HG02870 (cell line): ENCODE results near the gene STK4.

Experiments
- ATAC-seq: cut with Tn5 transposase; IDR thresholded peaks from one replicate; pipeline ENCODE4 v1.9.1; 2021; ENCODE audit warnings: mild to moderate bottlenecking, moderate library complexity; ENCODE audit not compliant: unreplicated experiment

Gene STK4

DNA sequence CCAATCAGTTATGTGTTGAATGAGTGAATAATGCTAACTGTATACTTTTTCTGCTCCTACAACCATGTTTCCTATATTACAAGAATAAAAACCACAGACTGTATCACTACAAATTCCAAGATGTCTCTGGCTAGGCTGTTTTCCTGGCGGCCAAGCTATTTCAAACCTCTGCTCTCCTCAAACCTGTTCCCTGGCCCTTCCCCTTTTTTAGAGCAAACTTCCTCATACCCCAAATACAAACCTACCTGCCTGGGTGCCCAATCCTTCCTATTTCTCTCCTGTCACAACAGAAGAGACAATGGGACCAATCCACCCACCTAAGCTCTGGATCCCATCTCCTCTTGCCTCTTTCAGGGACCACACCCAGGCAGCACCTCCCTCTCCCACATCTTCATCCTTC, 13.6 kb upstream of the STK4 start:
- ATAC-seq = no peak

DNA sequence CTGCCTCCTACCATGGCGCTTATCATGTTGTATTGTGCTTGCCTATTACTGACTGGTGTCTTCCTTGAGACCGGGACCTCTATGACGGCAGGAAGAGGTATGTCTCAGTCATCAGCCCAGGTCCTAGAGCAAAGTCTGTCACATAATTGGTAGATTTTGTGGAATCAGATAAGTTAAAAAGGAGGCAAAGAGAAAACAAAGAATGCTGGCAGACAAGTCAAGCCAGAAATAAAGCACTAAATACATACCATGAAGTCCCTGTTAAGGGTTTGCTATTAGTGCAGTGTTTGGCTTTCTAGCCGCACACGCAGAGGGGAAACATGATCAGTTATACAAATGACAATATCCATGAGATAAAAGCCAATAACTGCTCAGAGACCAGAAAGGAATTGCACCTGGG, 12.1 kb upstream of the STK4 start:
- no peak for ATAC-seq

DNA sequence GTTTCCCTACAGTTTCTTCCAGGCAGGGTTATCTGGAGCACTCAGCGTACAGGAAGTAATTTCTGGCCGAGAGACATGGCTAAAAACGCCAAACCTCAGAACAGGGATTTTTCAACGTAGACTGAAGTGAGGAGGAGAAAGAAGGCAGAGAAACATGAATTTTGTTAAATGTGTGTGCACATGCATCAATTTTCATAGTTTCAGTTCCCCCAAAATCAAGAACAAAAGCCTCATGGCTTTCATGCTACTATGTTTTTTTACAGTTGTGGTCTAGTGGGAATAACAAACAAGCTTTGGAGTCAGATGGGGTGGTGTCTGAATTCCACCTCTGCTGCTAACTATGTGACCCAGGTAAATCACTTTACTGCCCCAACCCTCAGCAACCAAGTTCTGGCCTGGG, 11.0 kb upstream of the STK4 start:
- ATAC-seq = no peak

DNA sequence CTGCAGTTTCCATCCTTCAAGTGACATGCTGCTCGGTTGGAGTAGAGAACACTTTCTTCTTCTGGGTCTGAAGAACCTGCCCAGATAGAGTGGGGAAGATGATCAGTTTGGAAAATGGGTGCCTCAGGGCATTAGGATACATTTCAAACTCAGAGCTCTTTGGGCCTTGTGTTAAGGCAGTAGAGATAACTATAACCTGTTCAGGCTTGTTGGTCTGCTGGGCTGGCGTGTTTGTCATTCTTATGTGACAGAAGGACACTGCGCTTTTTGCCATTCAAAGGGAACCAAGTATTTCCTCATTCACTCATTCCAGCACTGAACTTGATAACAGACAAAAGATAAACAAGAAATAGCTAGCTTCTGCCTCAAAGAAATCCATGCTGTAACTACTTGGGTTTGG, 9.9 kb upstream of the STK4 start:
- no peak for ATAC-seq

DNA sequence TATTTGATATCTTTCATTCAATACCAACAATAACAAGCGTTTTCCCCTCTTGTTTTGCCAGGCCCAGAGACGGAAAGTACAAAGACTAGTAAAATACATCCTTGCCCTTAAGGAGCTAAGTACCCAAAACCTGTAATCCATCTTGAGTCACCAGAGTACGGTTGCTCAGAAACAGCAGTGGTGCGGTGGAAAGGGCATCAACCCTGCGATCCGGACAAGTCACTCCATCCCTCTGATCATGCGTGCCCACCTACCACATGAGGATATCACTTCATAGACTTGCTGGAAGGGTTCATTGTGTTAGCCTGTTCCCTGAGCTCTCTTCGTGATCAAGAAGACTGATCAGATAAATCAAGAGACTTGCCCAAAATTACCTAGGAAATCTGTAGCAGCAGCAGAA, 8.0 kb upstream of the STK4 start:
- no peak for ATAC-seq

DNA sequence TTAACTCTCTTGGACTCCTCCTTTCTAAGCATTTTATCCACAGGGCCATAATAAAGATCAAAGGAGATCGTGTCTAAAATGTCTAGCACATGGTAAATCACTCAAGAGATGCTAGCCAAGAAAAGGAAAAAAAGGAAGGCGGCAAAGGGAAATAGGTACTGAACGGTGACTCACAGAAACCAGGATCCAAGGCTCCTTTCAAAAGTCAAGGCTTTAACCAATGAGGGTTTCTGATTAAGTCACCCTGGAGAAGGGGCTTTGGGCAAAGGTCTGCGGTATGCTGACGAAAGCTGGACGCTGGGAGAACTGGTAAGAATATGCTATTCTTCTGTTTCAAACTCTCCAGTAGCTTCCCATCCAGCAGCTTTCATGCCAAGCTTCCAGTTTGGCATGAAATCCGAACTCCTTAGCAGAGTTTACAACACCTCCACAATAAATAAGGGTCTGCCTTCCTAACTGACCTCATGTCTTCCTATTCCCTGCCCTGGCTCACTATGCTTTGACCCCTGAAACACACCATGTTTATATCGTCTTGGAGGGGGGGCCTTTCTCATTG, 7.2 kb upstream of the STK4 start:
- ATAC-seq = no peak

DNA sequence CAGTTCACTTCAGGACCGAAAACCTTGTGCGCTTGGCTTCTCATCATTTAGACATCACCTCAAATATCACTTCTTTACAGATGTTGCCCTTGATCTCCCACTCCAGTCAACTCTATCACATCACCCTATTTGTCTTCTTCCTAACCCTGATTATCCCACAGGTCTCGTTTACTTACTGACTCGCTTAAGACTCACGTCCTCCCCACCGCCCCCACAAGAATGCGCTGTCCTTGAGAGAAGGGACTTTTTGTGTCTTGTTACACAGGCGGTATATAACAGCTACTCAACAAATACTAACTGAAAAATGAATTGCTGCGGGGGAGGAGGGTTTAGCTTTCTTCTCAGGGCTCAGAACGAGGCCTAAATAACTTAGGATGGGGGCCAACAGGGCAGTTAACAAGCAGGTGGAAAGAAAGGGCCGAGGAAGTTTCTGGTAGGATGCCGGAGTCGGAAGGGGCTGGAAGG, 6.6 kb upstream of the STK4 start:
- ATAC-seq = peak; percentile 36

DNA sequence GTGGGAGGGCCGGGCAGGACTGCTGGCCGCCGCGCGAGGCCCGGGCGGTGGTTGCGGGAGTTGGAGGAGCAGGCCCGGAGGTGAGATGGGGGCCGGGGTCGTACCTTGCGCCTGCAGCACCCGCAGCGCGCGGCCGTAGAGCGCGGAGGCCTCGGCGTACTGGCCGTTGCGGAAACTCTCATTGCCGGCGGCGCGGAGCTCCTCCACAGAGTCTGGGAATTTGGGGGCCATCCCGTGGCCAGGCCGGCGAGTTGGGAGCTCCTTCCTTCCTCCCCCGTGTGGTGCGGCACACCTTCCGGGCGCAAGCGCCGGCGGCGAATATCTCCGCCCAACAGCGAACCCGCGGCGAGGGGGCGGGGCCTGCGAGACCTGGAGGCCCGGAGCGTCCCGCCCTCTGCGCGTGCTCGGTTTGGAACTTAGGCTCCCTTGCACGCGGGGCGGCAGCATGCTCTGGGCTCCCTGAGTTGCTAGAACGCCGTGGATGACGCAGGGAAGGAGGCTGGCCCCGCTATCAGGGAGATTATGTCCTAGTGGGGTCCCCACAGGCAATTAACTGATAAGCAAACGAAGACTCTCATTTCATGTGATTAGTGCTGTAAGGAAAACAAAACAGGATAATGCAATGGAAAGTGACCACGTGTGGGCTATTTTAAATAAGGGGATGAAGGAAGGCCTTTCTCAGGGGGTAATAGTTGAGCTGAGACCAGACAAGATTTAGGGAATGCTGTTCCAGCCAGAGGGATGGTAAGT, 6.0 kb upstream of the STK4 start, which contains the start of gene TOMM34:
Gene TOMM34, minus strand, starts transcription at position 295 of the 750 bp plus-strand sequence. Its CDS starts 64 bp downstream, at position 231.
- ATAC-seq = peak; percentile 83

DNA sequence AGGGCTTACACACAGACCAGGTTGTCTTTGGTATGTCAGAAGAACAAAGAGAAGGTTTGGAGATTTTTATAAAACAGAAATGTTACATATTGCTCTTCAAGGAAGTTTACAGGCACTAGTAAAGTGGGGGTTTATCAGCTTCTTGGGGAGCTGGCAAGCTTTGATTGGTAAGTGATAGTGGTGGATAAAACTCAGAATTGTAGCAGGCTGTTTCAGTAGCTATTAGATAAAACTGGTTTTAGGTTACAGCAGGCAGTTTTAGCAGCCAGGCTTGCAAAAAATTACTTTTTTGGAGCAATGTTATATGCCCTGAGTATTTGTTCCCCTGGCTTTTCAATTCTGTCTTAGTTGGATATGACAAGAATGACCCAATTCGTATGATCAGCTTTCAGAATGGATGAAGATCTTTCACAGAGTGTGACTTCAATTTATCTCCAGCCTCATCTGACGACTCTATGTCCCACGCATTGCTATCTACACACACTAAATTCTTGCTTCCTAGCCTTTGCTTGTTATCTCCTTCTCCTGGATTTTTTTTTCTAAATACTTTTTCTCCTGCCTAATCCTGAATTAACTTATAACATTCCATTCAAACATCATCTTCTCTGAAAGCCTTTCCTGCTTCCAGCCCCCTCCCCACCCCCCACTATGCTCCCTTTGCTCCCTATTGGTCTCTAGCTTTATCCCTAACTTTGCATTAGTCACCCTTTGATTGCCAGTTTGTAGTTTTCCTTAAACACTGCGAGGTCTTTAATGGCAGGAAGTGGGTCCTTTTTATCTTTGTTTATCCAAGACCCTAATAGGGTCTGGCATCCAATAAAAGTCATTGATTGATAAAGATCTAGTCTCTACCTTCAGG, 5.1 kb upstream of the STK4 start:
- ATAC-seq = no peak

DNA sequence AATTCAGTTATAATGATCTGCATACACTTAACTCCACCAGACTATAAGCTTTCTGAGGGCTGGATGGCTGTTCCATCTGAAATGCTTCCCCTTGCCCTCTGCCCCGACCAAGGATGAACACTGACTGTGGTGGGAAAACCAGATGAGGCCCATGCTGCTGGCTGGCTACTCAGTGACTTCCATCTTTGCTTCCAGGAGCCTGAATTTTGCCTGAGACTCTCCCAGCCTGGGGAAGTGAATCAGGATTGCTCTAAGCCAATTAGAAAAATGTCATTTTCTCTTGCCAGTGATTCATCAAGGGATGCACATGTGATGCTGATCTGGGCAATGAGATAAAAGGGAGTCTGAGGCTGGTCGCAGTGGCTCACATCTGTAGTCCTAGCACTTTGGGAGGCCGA, 4.4 kb upstream of the STK4 start:
- ATAC-seq = no peak

DNA sequence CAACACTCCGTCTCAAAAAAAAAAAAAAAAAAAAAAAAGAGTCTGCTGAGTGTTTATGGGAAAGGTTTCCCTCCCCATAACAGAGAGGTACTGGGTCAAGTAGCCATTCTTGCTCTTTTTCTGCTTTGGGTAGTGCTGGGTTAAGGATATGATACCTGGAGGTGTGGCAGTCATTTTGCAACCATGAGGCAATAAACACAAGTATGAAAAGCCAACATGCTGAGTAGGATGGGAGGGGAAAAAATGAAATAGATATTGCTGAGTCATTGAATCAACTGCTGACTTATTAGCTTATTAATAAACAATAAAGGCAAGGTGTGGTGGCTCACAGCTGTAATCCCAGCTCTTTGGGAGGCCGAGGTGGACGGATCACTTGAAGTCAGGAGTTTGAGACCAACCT, 3.8 kb upstream of the STK4 start:
- ATAC-seq = no peak

DNA sequence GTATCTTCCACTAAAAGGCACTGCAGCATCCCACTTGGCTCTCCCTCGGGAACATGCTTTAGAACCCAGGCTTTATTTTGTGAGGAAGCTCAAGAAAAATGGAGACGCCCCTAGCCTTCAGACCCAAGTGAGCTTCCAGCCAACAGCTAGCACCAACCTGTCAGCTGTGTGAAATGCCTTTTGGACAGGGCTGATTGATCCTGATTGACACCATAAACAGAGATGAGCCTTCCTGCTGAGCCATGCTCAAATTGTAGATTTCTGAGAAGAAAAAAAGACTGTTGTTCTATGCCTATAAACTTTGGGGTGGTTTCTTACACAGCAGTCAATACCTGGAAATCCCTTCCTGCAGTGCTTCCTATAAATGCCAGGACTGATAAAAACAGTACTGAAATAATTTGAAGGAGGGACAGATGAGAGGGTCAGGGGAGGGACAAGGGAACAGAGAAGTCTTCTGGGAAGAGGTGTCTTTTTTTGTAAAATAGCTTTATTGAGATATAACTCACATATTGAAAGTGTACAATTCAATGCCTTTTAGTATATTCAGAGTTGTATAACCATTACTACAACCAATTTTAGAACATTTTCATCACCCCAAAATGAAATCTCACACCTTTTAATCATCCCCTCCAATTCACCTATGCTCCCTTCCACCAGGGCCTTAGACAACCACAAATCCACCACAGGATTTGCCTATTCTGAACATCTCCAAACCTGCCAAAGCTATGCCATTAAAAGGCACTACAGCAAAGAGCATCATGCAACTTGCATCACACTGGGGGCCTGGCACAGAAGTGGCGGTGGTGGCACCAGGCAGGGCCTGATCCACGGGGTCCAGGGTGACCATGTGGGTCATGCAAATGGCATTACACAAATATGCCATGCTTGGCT, 2.7 kb upstream of the STK4 start:
- no peak for ATAC-seq

DNA sequence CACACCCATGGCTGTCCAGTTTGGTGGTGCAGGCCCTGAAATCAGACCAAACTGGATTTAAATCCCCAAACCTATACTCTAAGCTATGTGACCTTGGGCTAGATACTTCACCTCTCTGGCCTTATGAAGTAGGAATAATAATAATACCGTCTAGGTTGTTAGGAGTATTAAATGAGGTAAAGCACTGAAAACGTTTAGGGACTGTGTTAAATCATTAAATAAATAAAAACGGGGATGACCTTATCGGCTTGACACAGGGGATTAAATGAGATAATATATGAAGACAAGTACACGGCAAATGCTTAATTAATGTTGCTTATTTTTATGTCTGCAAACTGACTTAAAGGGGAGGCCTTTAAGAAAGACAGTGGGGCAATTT, 672 bp upstream of the STK4 start:
- ATAC-seq = no peak

DNA sequence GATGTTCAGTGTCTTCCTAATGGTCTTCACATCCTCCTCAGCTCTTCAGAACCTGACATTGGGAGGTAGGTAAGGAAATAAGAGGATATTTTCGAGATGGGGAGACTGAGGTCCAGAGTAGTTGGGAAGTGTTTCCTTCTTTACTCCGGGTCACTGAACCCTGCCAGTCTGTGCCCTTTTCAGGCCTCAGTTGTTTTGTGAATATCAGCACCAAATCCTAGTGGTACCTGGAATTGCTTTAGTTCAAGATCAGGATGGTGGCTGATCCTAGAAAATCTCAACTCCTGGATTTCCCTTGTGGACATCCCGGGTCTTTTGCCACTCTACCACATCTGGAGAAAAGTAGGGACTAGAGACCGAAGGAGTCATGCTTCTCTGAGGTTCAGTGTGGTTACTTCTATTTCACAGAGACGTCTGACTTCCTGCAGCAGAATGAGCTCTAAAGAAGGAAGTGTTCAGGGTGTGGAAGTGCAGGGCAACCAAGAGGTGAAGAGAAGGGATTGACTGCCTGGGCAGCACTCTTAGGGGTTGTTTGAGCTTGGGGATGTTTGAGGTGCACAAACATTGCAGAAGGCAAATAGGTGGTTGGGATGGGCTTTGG, 995 bp downstream of the STK4 start:
- ATAC-seq = no peak

DNA sequence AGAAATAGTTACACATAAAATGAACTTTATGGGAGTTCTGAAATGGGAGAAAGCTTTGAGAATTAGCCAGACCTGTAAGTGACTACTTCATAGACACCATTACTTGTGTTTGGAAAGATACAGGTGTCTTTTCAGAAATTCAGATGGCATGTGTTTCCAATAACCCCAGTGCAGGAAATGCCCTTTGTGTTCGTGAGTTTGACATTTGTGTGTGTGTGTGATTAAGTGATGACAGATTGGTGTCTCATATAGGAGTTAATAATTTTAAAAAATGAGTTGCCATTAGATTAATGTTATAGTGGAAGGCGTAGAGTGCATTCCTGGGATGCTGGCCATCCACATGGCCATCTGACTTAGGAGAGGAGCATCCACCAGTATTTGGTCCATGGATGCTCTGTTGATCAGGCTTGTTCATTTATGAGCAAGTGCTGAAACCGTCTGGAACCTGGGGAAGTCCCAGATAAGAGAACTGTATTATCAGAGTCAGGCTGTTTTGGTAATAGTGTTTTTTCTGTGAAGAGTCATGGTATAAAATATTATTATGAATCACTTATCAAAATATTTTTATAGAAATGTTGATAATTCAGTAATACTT, 3.1 kb downstream of the STK4 start:
- ATAC-seq = no peak

DNA sequence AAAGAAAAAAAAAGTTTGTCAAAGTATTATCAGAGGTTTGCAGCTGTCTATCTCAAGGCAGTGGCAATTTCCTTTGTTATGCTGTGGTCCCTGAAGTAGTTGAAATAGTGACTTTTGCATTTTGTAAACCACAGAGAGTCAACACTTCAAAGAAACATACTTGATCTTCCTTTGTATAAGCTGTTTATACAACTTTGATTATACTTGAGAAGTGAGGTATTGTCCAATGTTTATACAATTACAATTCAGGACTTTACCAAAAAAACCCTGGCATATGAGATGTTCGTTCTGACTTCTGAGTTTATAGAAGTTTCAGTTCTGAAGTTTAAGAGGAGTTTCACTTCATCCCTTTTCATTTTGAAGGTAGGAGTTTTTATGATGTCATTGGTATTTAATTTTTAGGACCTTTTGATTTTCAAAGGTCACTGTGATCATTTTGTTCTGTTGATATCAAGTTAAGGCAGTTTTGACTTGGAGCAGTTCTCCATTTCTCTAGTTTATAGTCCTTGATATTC, 4.0 kb downstream of the STK4 start:
- no peak for ATAC-seq

DNA sequence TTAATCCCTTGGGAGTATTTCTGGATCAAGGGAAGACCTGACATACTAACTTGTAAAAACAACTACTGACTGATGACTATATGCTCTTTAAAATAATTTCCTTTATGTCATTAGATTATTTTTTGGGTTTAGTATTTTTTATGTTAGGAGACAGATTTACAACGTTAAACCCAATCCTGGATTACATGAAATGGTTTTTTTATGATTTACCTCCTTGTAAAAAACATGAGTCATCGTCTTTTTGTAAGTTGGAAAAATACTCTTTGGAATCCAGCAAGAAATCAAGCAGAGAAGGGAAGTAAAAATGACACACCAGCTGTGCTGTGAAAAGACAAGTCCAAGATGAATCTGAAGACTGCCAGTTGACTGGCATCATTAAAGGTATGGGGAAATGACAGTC, 6.7 kb downstream of the STK4 start:
- no peak for ATAC-seq

DNA sequence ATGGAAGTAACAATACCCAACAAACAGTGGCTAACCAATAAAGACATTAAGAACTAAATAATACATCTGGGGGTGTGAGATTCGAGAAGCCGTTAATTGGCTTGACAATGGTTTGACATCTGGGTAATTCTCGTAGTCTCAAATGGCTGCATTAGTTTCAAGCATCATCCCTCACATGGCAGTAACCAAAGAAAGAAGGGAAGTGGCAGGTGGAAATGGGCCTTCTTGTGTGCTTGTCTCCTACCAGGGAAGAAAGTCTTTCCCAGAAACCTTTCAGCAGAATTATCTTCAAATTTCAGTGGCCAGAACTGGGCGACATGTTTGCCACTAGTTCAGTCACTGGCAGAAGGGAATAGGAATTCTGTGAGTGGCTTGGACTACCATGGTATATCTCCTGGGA, 10.4 kb downstream of the STK4 start:
- no peak for ATAC-seq

DNA sequence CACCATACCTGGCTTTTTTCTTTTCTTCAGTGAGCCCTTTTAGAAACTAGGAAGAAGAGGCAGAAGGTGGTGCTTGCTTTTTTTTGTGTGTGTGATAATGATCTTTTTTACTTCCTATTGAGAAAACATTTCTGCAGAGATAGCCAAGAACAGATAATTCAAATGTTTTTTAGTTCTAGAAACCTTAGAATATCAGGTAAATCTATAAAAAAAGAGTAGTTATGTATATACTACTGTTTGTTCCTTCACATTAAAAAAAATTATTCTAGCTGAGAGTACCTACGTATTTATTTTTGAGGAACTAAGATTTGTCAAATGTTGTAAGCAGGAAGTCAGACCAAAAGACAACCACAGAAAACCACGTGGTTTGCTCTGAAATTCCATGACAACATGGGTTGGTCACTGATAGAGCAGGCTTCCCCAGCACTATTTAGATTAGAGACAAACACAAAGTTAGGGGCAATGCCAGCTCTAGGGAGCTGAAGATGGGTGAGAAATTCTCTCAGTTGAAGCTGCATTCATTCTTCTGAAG, 12.8 kb downstream of the STK4 start:
- ATAC-seq = peak; percentile 88
